Mucosa of descending colon (tissue), 3 donors: Measurements from ENCODE around the gene DOK5. TPM values are rescaled to one million over a fixed set of nuclear protein-coding genes. Genes with fewer than 3 reads are reported as not detected.

ENCODE experiments used
- ATAC-seq: fragments of 200-7000 bp; cut with Tn5 transposase; one replicate; pipeline ENCODE4 v1.9.1; 2020; ENCODE audit warnings: mild to moderate bottlenecking, moderate library complexity
- DNase-seq, 3 donors: peaks; one replicate each; pipeline ENCODE4 v3.0.0-alpha.2; 2020
- H3K36me3 ChIP-seq: fragments of 200-600 bp; one replicate; pipeline ENCODE4 v1.8.0; 2021; ENCODE audit warnings: low read depth, mild to moderate bottlenecking
- H3K4me1 ChIP-seq: fragments of 200-600 bp; one replicate; pipeline ENCODE4 v1.8.0; 2021; ENCODE audit warnings: low read depth, mild to moderate bottlenecking
- H3K4me3 ChIP-seq: fragments of 200-600 bp; one replicate; pipeline ENCODE4 v1.8.0; 2021; ENCODE audit warnings: mild to moderate bottlenecking
- H3K9me3 ChIP-seq: fragments of 200-600 bp; one replicate; pipeline ENCODE4 v1.8.0; 2021; ENCODE audit warnings: mild to moderate bottlenecking
- CTCF ChIP-seq: fragments of 200-600 bp; IDR thresholded peaks from one replicate; pipeline ENCODE4 v1.8.0; 2022; ENCODE audit warnings: antibody characterized with exemption, mild to moderate bottlenecking
- intact Hi-C, 2 donors: fragments of 100-400 bp; cut with DNase I in 1 of 2; cut with micrococcal nuclease in 1 of 2; formaldehyde crosslinking; loops; one replicate each; pipeline versions ENCODE4 v1.11.0 to v1.11.1; 2022; cut with DNase I, micrococcal nuclease
- total RNA-seq, 3 donors: library from RNA; stranded (reverse); fragmentation: NEBNext Ultra II Directional in 2 of 3; extraction: Animal tissue kit (Norgen Biotek cat#: 25700) in 2 of 3; gene quantifications; one replicate each; pipeline versions ENCODE4 v1.2.1 to v1.2.4, GENCODE V29; 2021 to 2023
- donor health status: DM: no; HTN: no; CAD: no; lungs with moderate emphysema.
- donor health status: DM: no; HTN: no; CAD: no.
- donor health status: DM: no; HTN: yes; CAD: no.

The DOK5 gene
- total RNA-seq, 3 donors from 2014 or later: 0.29 to 2.3 (median 0.67) TPM

- ATAC-seq: no peak
- intact Hi-C loops: no loop called here
- no peak for TF ChIP-seq CTCF
- Histone ChIP-seq H3K4me3 (no peak overlapping the region), H3K4me1 (no peaks in the 10 kb centered on the region), H3K36me3 (no peaks in the 10 kb centered on the region), H3K9me3 (no peaks in the 10 kb centered on the region)
- DNase-seq: no peak
Observed at GRCh38 chr20:54636575-54636974, 161.2 kb downstream of the DOK5 start.

- Histone ChIP-seq H3K9me3 (no peaks in the 10 kb centered on the region), H3K36me3 (no peaks in the 10 kb centered on the region), H3K4me3 (no peak overlapping the region), H3K4me1 (no peaks in the 10 kb centered on the region)
- no peak for TF ChIP-seq CTCF
- ATAC-seq (no peak), DNase-seq (no peak)
- intact Hi-C loops: loop anchor here (10.0 kb wide), 1 partner anchor 415 kb away; no protein-coding TSS in a partner anchor
Observed at GRCh38 chr20:54639941-54640340, 164.5 kb downstream of the DOK5 start.

- ATAC-seq: no peak
- H3K36me3 ChIP-seq: no peaks in the 10 kb centered on the region
- no peaks in the 10 kb centered on the region for H3K9me3 ChIP-seq
- H3K4me1 ChIP-seq: no peaks in the 10 kb centered on the region
- no peak overlapping the region for H3K4me3 ChIP-seq
- intact Hi-C loops: loop anchor here (10.0 kb wide), 1 partner anchor 416 kb away; no protein-coding TSS in a partner anchor
- no peak for DNase-seq
- TF ChIP-seq CTCF: no peak
Observed at GRCh38 chr20:54640800-54641199, 165.4 kb downstream of the DOK5 start.

GRCh38 chr20:54642864-54643667, 167.7 kb downstream of the DOK5 start:
- Histone ChIP-seq H3K4me3 (no peak overlapping the region), H3K9me3 (no peaks in the 10 kb centered on the region), H3K36me3 (no peaks in the 10 kb centered on the region), H3K4me1 (no peaks in the 10 kb centered on the region)
- no peak for DNase-seq
- no peak for ATAC-seq
- no peak for TF ChIP-seq CTCF
- intact Hi-C loops: loop anchor here (10.0 kb wide), 1 partner anchor 418 kb away; no protein-coding TSS in a partner anchor

- no peak for ATAC-seq
- TF ChIP-seq CTCF: no peak
- H3K36me3 ChIP-seq: no peaks in the 10 kb centered on the region
- H3K4me3 ChIP-seq: no peak overlapping the region
- intact Hi-C loops: loop anchor here (10.0 kb wide), 1 partner anchor 419 kb away; no protein-coding TSS in a partner anchor
- DNase-seq: no peak
- H3K9me3 ChIP-seq: no peaks in the 10 kb centered on the region
- H3K4me1 ChIP-seq: no peaks in the 10 kb centered on the region
Observed at GRCh38 chr20:54643761-54644160, 168.4 kb downstream of the DOK5 start.
